Left colon (tissue), 2 donors: ENCODE measurements around the gene SPOCK1. TPM values are rescaled to one million over a fixed set of nuclear protein-coding genes. Genes with fewer than 3 reads are reported as not detected.

Experiments used
- ATAC-seq: fragments of 200-7000 bp; cut with Tn5 transposase; one replicate; pipeline ENCODE4 v1.9.1; 2020; ENCODE audit warnings: mild to moderate bottlenecking, moderate library complexity
- DNase-seq, 2 donors: peaks; one replicate each; pipeline ENCODE4 v3.0.0-alpha.2; 2020
- intact Hi-C, 2 donors: fragments of 100-400 bp; cut with DNase I in 1 of 2; cut with micrococcal nuclease in 1 of 2; formaldehyde crosslinking; loops; one replicate each; pipeline versions ENCODE4 v1.11.2 to v1.14.0; 2022; cut with DNase I, micrococcal nuclease
- total RNA-seq, 2 donors: library from RNA; stranded (reverse); fragmentation: NEBNext Ultra II Directional; extraction: Animal tissue kit (Norgen Biotek cat#: 25700); gene quantifications; one replicate each; pipeline ENCODE4 v1.2.1, GENCODE V29; 2021
- donor health status: DM: no; HTN: no; CAD: no.
- donor health status: DM: yes; HTN: yes; CAD: no.

SPOCK1 gene
- total RNA-seq, 2 donors from 2014 or later, result 2.3 to 11.1 TPM

DNA sequence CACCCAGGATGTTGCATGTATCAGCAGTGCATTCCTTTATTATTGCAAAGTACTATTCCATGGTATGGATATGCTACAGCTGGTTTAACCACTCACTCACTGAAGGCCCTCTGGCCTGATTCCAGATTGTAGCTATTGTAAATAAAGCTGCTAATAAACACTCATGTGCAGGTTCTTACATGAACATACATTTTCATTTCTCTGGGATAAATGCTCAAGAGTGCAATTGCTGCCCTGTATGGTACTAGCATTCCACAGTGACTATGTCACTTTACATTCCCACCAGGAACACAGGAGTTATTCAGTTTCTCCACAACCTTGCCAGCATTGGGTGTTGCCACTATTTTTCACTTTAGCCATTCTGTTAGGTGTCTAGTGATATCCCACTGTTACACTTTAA lies 267.6 kb downstream of the SPOCK1 start:
- ATAC-seq, result no peak
- intact Hi-C loops, result no loop called here
- DNase-seq, result no peak

DNA sequence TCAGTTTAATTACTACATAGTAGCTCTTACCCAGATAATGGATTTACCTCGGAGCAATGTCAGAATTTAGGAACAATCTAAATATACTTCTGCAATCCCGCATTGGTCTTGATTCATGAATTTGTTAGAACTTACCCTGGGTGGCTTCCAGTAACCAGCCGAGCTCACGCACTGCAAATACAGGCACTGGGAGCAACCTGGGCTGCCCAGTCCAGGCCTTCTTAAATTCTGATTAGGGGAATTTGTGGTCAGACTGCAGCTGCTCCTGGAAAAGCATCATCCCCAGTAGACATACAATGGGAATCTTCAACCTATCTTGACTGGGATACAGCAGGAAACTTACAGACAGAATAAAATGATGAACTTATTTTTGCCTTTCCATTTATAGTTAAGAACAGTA lies 270.3 kb downstream of the SPOCK1 start:
- intact Hi-C loops, result no loop called here
- no peak for DNase-seq
- no peak for ATAC-seq

DNA sequence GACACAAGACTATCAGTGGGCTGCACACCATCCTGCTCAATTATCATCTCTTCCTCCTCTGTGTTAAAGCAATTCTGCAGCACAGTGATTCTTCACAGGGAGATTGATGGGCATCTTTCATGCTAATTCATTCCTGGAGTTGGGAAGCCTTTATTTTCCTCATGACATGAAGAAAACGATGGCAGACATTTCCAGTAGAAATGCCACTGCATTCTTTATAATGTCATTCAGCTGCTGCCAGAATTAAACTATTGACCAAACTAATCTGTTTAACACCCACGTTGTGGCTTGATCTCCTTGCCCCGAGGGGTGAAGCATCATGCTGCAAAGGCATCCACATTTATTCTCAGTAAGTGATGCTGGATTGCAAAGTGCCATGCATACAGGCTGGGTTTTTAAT lies 273.0 kb downstream of the SPOCK1 start:
- intact Hi-C loops, result no loop called here
- DNase-seq (no peak), ATAC-seq (no peak)

DNA sequence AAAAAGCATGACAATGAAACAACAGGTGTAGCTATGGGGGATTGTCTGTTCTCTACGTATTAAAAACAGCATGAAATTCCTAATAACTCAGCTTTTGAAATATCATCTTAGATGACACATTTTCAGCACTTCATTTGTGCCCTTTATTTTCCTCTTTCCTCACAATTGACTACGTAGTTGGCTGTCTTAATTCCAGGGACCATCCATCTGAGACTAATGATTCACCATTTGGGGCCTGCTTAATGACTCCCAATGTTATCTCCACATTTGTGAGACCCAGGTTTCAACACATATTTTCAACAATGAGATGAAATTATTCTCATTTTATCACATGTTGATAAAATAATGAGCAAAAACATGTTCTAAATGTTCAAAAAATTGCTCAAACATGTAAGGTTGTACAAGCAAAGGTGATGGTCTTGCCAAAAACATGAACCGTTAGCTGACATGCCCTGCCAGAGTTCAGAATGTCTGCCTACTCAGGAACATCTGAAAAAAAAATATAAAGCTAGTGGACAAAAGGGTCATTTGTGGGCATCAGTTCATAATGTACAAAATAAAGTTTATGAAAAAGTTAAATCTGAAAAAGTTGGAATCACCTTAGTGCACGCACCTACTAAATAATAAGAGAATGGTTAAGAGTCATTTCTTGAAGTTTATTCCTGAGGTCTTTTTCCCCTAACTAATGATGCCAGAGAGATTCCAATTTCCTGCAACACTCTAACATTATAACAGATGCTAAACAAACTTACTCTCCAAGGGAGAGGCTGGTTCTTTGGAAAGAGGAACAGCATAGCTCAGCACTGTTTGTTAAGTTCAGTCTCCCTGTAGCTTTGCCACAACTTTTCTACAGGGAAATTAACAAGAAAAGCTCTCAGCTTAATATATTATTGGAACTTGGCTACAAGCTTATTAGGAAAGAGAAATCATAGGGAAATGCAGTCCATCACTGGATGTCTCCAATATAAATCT lies 275.5 kb downstream of the SPOCK1 start:
- no peak for ATAC-seq
- intact Hi-C loops, result no loop called here
- DNase-seq, result no peak

DNA sequence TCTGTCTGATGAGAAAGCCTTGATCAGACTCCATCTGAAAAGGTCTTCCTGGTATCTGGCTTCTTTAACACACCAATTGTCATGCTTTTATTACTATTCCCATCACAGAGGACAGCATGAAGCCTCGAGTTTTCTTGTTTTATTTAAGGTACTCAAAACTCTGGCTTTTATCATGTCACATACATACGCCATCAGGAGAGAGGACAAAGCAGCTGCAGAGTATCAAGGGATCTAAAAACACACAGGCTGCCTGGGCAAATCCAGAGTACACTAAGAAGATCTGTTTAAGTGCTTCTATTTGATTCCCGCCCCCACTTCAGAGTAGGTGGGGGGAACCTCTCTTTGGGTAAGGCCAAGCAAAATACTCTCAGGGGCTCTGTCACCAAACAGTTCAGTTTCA lies 277.2 kb downstream of the SPOCK1 start:
- DNase-seq, result no peak
- no peak for ATAC-seq
- intact Hi-C loops, result no loop called here

GRCh38 chr5:137220523-137220927 lies 278.6 kb downstream of the SPOCK1 start:
- intact Hi-C loops, result no loop called here
- ATAC-seq, result peak; percentile 60
- no peak for DNase-seq

DNA sequence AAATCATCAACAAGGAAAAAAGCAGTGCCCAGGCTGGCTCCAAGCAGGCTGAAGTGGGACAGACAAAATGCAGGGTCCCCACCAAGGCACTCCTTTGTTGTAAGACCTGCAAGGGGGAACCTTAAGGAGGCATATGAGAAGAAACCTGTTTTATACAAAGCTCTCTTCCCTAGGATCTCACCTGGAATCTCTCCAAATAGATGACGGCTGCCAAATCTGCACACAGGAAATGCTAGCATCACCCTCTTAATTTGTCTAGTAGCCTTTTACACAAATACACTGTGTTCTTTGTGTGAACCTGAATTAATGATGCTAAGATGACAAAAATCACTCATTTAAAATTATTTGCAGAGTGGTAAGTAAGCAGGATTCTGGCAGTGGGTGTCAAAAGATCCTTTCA lies 280.2 kb downstream of the SPOCK1 start:
- intact Hi-C loops, result no loop called here
- no peak for ATAC-seq
- no peak for DNase-seq

GRCh38 chr5:137218471-137218870 lies 280.7 kb downstream of the SPOCK1 start:
- no peak for DNase-seq
- ATAC-seq, result no peak
- intact Hi-C loops, result no loop called here

DNA sequence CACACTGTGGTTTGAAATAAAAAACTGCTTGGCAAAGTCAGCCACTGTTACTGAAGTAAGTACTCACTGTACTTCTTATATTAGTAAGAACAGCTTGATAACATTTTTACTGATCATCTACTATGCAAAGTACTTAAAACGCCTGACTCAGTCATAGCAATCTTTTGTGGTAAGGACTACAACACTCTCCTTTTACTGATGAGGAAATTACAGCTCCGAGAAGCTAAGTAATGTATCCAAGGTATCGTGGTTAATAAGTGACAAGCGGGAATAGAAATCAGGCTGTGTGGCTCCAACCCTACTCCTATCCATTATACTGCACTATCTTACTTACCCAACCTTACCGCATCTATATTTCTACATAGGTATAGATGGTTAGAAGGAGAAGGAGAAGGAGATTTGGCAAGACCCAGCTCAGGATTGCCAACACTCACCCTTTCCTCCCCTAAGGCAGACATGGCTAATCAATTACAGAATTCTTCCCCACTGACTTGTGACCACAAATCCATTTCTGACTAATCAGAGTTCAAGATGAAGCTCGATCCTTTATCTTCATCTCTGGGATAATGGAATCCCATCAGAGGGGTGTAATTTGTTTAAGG lies 281.4 kb downstream of the SPOCK1 start:
- ATAC-seq, result no peak
- intact Hi-C loops, result no loop called here
- no peak for DNase-seq

DNA sequence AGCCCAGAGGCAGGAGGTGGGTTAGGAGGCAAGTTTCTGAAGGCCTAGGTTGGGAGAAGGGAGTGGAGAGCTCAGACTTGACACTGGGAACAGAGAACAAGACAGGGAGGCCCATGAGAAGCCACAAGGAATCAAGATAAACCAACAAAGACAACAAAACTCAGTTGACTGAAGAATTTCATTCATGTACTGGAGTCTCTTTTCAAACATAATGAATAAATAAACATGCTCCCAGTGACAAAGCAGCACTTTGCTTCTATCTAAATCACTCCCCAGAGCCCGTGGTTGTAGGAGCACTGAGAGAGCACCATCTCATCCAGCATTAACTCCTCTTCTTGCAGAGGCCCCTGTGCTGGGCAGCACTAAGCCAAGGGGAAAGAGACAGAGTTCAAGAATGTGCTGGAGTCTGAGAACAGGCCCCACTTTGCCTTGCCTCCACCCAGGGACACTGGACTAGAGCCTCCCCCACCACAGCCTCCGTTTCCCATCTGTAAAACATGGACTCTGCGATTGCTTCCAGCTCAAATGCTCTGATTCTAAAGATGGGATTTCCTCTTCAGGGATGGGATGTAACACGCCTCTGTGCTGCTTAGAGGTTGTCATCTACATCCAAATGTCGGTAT lies 282.0 kb downstream of the SPOCK1 start:
- intact Hi-C loops, result no loop called here
- DNase-seq (no peak), ATAC-seq (no peak)

- no peak for ATAC-seq
- no peak for DNase-seq
- intact Hi-C loops, result no loop called here
Measured at GRCh38 chr5:137215780-137216179, 283.3 kb downstream of the SPOCK1 start.

- DNase-seq, result no peak
- ATAC-seq, result no peak
- intact Hi-C loops, result no loop called here
Measured at GRCh38 chr5:137215261-137215660, 283.9 kb downstream of the SPOCK1 start.

- no peak for ATAC-seq
- DNase-seq, result no peak
- intact Hi-C loops, result no loop called here
Measured at GRCh38 chr5:137214446-137215189, 284.5 kb downstream of the SPOCK1 start.

- ATAC-seq (no peak), DNase-seq (no peak)
- intact Hi-C loops, result no loop called here
Measured at GRCh38 chr5:137212471-137212870, 286.7 kb downstream of the SPOCK1 start.

DNA sequence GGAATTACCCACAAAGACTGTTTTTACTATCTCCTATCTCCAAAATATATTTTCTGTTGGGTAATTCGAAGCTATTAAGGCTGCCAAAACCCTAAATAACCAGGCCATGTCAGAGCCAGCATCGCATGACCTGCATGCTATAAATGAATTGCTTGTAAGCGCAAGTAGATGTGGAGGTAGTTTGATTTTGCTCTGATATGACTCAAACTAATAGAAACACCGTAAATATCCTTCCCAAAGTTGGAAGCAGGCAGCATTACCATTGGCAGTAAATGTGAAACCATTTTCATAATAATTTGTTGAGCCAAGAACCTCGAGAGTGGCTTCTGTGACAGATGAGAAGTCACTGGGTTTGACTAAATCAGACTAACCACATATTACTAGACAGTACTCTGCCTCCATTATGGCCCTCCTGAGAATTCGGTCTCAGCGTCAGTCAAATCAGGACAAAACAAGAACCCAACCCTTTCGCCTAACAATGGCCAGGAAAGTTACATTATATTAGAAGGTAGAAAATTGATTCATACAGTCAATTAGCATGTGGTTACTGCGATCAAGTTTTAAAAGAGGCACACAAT lies 289.8 kb downstream of the SPOCK1 start:
- no peak for ATAC-seq
- intact Hi-C loops, result no loop called here
- no peak for DNase-seq

DNA sequence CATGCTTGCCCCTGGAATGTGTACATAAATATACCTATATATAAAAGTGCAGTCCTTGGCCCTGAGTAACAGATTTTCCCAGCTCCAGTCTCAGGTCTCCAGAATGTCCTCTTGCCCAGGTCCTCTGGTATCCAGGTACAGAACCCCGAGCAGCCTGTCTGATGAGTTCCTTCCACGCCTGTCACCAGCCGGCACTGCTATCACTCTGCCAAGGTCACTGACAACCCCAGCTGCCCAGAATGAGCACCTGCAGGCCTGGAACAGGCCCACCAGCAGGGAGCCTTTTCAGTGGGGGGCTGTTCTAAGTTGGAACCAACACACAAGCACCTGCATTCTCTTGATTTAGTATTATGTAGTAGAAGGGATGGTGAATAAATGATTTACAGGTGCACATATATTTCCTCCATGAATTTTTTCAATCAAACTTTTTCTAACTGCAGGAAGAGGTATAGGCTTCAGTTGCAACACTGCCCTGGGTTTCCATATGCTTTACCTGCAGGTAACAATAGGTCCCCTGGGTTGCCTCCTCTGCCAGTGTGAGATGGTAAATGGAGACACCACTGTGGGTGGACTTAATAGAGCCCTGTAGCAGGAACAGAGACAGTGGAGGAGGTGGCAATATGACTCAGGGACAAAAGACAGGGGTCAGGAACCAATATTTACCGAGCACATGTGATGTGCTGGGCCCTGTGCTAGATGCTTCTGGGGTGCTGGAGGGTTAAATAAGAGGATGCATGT lies 291.9 kb downstream of the SPOCK1 start:
- DNase-seq (no peak), ATAC-seq (no peak)
- intact Hi-C loops, result no loop called here

DNA sequence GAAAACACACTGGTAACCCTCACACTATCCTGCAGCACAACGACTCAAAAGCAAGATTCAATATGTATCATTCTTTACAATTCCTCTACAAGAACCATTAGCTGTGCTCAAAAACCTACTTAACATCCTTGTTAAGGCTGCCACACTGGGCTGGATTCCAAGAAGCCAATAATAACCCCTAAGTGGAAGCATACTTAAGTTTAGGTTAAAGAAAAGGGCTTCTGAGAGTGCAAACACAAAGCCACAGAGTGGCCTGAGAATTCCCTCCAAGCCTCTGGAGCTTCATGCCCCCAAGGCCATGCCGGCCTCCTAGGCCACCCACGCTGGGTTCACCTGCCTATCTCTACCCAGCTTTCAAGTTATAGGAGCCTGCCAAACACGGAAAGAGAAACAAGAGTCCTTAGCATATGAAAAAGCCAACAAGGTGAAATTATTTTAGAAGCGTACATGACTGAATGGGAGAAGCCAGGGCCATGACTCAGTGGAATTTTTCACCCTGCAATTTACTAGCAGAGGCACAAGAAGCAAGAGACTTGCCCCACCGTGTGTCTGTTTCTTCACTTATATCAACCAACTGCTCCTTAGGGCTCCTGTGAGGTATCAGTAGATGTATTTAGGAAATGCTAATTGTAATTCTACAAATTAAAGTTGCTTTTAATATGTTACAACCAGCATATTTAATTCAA lies 293.0 kb downstream of the SPOCK1 start:
- intact Hi-C loops, result no loop called here
- DNase-seq (no peak), ATAC-seq (no peak)
